Effector memory CD4-positive, alpha-beta T cell (primary cell): ENCODE measurements around the gene RNASE7.

Experiments
- DNase-seq, 3 donors: peaks; one replicate each; pipeline ENCODE4 v3.0.0-alpha.2; 2020
- H3K27ac ChIP-seq: 2 replicates; pipeline ENCODE4 v1.7.0; 2013; ENCODE audit warnings: mild to moderate bottlenecking, low read length, moderate library complexity; ENCODE audit not compliant: insufficient read depth, poor library complexity, severe bottlenecking
- H3K27me3 ChIP-seq: replicated peaks from 2 replicates; pipeline ENCODE4 v1.7.0; 2013; ENCODE audit warnings: mild to moderate bottlenecking, low read length; ENCODE audit not compliant: insufficient read depth, control insufficient read depth, poor library complexity, severe bottlenecking
- H3K36me3 ChIP-seq: 2 replicates; pipeline ENCODE4 v1.7.0; 2013; ENCODE audit warnings: mild to moderate bottlenecking, low read length, moderate library complexity; ENCODE audit not compliant: control insufficient read depth, insufficient read depth
- H3K4me1 ChIP-seq: 2 replicates; pipeline ENCODE4 v1.7.0; 2013; ENCODE audit warnings: low read length, mild to moderate bottlenecking; ENCODE audit not compliant: control insufficient read depth, insufficient read depth, poor library complexity, severe bottlenecking
- H3K4me3 ChIP-seq: 2 replicates; pipeline ENCODE4 v1.7.0; 2013; ENCODE audit warnings: low read length, low read depth, mild to moderate bottlenecking; ENCODE audit not compliant: insufficient read depth, poor library complexity, severe bottlenecking
- H3K9me3 ChIP-seq: 2 replicates; pipeline ENCODE4 v1.7.0; 2013; ENCODE audit warnings: mild to moderate bottlenecking, low read length, moderate library complexity; ENCODE audit not compliant: control insufficient read depth

Gene RNASE7

GRCh38 chr14:21011136-21011535, 31.0 kb upstream of the RNASE7 start:
- H3K27me3 ChIP-seq = no peaks in the 10 kb centered on the region
- DNase-seq = no peak

GRCh38 chr14:21014761-21015190, 27.4 kb upstream of the RNASE7 start:
- H3K36me3 ChIP-seq = peaks cover 6% of the 10 kb centered on the region
- H3K4me3 ChIP-seq = no peak overlapping the region
- DNase-seq = peak; percentile 63 to 77 (median 63)
- H3K4me1 ChIP-seq = no peaks in the 10 kb centered on the region
- H3K9me3 ChIP-seq = no peaks in the 10 kb centered on the region
- no peaks in the 10 kb centered on the region for H3K27me3 ChIP-seq
- H3K27ac ChIP-seq = no peak overlapping the region

More at GRCh38 chr14:21011136-21011535, 31.0 kb upstream of the RNASE7 start:
- H3K4me1 ChIP-seq = no peaks in the 10 kb centered on the region
- no peaks in the 10 kb centered on the region for H3K9me3 ChIP-seq
- H3K36me3 ChIP-seq = no peaks in the 10 kb centered on the region
- no peak overlapping the region for H3K27ac ChIP-seq
- no peak overlapping the region for H3K4me3 ChIP-seq

- no peak overlapping the region for H3K4me3 ChIP-seq
- H3K36me3 ChIP-seq = peaks cover 6% of the 10 kb centered on the region
- no peaks in the 10 kb centered on the region for H3K9me3 ChIP-seq
- H3K4me1 ChIP-seq = no peaks in the 10 kb centered on the region
- H3K27ac ChIP-seq = no peak overlapping the region
- no peaks in the 10 kb centered on the region for H3K27me3 ChIP-seq
- DNase-seq = no peak
These were observed 26.9 kb upstream of the RNASE7 start for GRCh38 chr14:21015312-21015711.

GRCh38 chr14:21016413-21017190, 25.6 kb upstream of the RNASE7 start:
- Histone ChIP-seq H3K36me3 (peaks cover 6% of the 10 kb centered on the region), H3K27ac (no peak overlapping the region), H3K4me1 (no peaks in the 10 kb centered on the region), H3K9me3 (no peaks in the 10 kb centered on the region), H3K27me3 (no peaks in the 10 kb centered on the region), H3K4me3 (no peak overlapping the region)
- DNase-seq = no peak

GRCh38 chr14:21017528-21018245, 24.5 kb upstream of the RNASE7 start:
- Histone ChIP-seq H3K27me3 (no peaks in the 10 kb centered on the region), H3K9me3 (no peaks in the 10 kb centered on the region), H3K4me1 (no peaks in the 10 kb centered on the region), H3K4me3 (no peak overlapping the region), H3K36me3 (peaks cover 6% of the 10 kb centered on the region), H3K27ac (no peak overlapping the region)
- DNase-seq = no peak

- Histone ChIP-seq H3K36me3 (peaks cover 6% of the 10 kb centered on the region), H3K27me3 (no peaks in the 10 kb centered on the region), H3K27ac (no peak overlapping the region), H3K9me3 (no peaks in the 10 kb centered on the region), H3K4me1 (no peaks in the 10 kb centered on the region), H3K4me3 (no peak overlapping the region)
- no peak for DNase-seq
These were observed 23.9 kb upstream of the RNASE7 start for GRCh38 chr14:21018286-21018685.

GRCh38 chr14:21018781-21019180, 23.4 kb upstream of the RNASE7 start:
- peaks cover 3% of the 10 kb centered on the region for H3K4me1 ChIP-seq

GRCh38 chr14:21019366-21019765, 22.8 kb upstream of the RNASE7 start:
- Histone ChIP-seq H3K4me3 (no peak overlapping the region), H3K27me3 (no peaks in the 10 kb centered on the region), H3K36me3 (peaks cover 6% of the 10 kb centered on the region), H3K4me1 (peaks cover 9% of the 10 kb centered on the region), H3K27ac (no peak overlapping the region), H3K9me3 (no peaks in the 10 kb centered on the region)
- DNase-seq = no peak

More at GRCh38 chr14:21018781-21019180, 23.4 kb upstream of the RNASE7 start:
- DNase-seq = no peak
- H3K27me3 ChIP-seq = no peaks in the 10 kb centered on the region
- H3K4me3 ChIP-seq = no peak overlapping the region
- H3K27ac ChIP-seq = no peak overlapping the region
- peaks cover 6% of the 10 kb centered on the region for H3K36me3 ChIP-seq
- H3K9me3 ChIP-seq = no peaks in the 10 kb centered on the region

GRCh38 chr14:21020977-21021545, 21.1 kb upstream of the RNASE7 start:
- H3K27me3 ChIP-seq = no peaks in the 10 kb centered on the region
- no peak overlapping the region for H3K27ac ChIP-seq
- DNase-seq = no peak
- H3K4me3 ChIP-seq = no peak overlapping the region
- H3K9me3 ChIP-seq = no peaks in the 10 kb centered on the region
- H3K4me1 ChIP-seq = peaks cover 18% of the 10 kb centered on the region
- H3K36me3 ChIP-seq = peaks cover 6% of the 10 kb centered on the region

GRCh38 chr14:21022686-21023085, 19.5 kb upstream of the RNASE7 start:
- H3K4me1 ChIP-seq = peaks cover 18% of the 10 kb centered on the region
- H3K36me3 ChIP-seq = peaks cover 6% of the 10 kb centered on the region

More at GRCh38 chr14:21022686-21023085, 19.5 kb upstream of the RNASE7 start:
- no peak for DNase-seq
- no peaks in the 10 kb centered on the region for H3K27me3 ChIP-seq
- H3K4me3 ChIP-seq = no peak overlapping the region
- H3K9me3 ChIP-seq = no peaks in the 10 kb centered on the region
- H3K27ac ChIP-seq = no peak overlapping the region
